Glomerular visceral epithelial cell (primary cell): ENCODE results near the gene NKD2.

ENCODE experiments used
- DNase-seq: peaks from one replicate; pipeline ENCODE4 v3.0.0-alpha.2; 2016; ENCODE audit errors: extremely low spot score

NKD2 gene

GRCh38 chr5:1043327-1043726, 34.7 kb downstream of the NKD2 start:
- no peak for DNase-seq

GRCh38 chr5:1044117-1044516, 35.5 kb downstream of the NKD2 start:
- DNase-seq = no peak

GRCh38 chr5:1045960-1046560, 37.5 kb downstream of the NKD2 start:
- DNase-seq = no peak

- DNase-seq = no peak
Measured at GRCh38 chr5:1047332-1047965, 38.8 kb downstream of the NKD2 start.

GRCh38 chr5:1048162-1048721, 39.6 kb downstream of the NKD2 start:
- no peak for DNase-seq

GRCh38 chr5:1048861-1049838, 40.5 kb downstream of the NKD2 start:
- DNase-seq = no peak

GRCh38 chr5:1050423-1051365, 42.1 kb downstream of the NKD2 start:
- no peak for DNase-seq

GRCh38 chr5:1051366-1051720, 42.7 kb downstream of the NKD2 start:
- DNase-seq = no peak

- no peak for DNase-seq
Measured at GRCh38 chr5:1052076-1052475, 43.5 kb downstream of the NKD2 start.

- no peak for DNase-seq
Measured at GRCh38 chr5:1052641-1053390, 44.2 kb downstream of the NKD2 start.

- DNase-seq = no peak
Measured at GRCh38 chr5:1053391-1054017, 44.9 kb downstream of the NKD2 start.

- no peak for DNase-seq
Measured at GRCh38 chr5:1054018-1054798, 45.6 kb downstream of the NKD2 start.

- no peak for DNase-seq
Measured at GRCh38 chr5:1054799-1055775, 46.5 kb downstream of the NKD2 start.

- DNase-seq = no peak
Measured at GRCh38 chr5:1055896-1056610, 47.5 kb downstream of the NKD2 start.

- no peak for DNase-seq
Measured at GRCh38 chr5:1056611-1057484, 48.2 kb downstream of the NKD2 start.

GRCh38 chr5:1057485-1058082, 49.0 kb downstream of the NKD2 start:
- no peak for DNase-seq
